ENCODE results near the gene ZNRF1. TPM values are rescaled to one million over a fixed set of nuclear protein-coding genes. Genes with fewer than 3 reads are reported as not detected.

Gene ZNRF1
- total and polyA plus RNA-seq, 10 donors: 1.4 to 13.4 (median 6.4) TPM

- 88 to 97% (median 93%) methylated on average over 6 to 44 of the region's 44 CpGs for WGBS, 5 donors
- Histone ChIP-seq H3K27ac (no peak overlapping the region), H3K9me3 (no peaks in the 10 kb centered on the region), H3K4me1 (peaks cover 12 to 51% (median 36%) of the 10 kb centered on the region in 6 donors), H3K27me3 (replicated peaks in 1 of 7) (peaks cover 0 to 59% (median 25%) of the 10 kb centered on the region in 7 donors), H3K4me3 (no peak overlapping the region), H3K36me3 (no peaks in the 10 kb centered on the region)
- intact Hi-C loops (cut with DNase I; ENCODE audit: low total_unique reads): no loop called here
- TF ChIP-seq POLR2A (IDR thresholded peaks at IDR 0.05) (no peak), CTCF (IDR thresholded peaks at IDR 0.05 in 8 of 11, conservative IDR thresholded peaks at IDR 0.05 in 3 of 11) (no peak), POLR2AphosphoS5 (IDR thresholded peaks at IDR 0.05) (no peak)
- peak; percentile 76 for DNase-seq
Observed at GRCh38 chr16:75114179-75114945, 115.5 kb downstream of the ZNRF1 start.

- Histone ChIP-seq H3K27me3 (replicated peaks in 1 of 7) (peaks cover 0 to 51% (median 25%) of the 10 kb centered on the region in 7 donors), H3K36me3 (no peaks in the 10 kb centered on the region), H3K4me1 (peaks cover 12 to 43% (median 28%) of the 10 kb centered on the region in 6 donors), H3K9me3 (no peaks in the 10 kb centered on the region), H3K27ac (no peak overlapping the region), H3K4me3 (no peak overlapping the region)
- intact Hi-C loops (cut with DNase I; ENCODE audit: low total_unique reads): no loop called here
- WGBS, 5 donors: 88 to 95% (median 92%) methylated on average over 34 to 45 of the region's 45 CpGs
- peak; percentile 60 for DNase-seq
- TF ChIP-seq POLR2AphosphoS5 (IDR thresholded peaks at IDR 0.05) (peak in 1 of 3 donors; percentile 7), CTCF (IDR thresholded peaks at IDR 0.05 in 8 of 11, conservative IDR thresholded peaks at IDR 0.05 in 3 of 11) (no peak)
Observed at GRCh38 chr16:75114946-75115825, 116.4 kb downstream of the ZNRF1 start.

- Histone ChIP-seq H3K27me3 (replicated peaks in 1 of 7) (peaks cover 0 to 40% (median 25%) of the 10 kb centered on the region in 7 donors), H3K36me3 (no peaks in the 10 kb centered on the region), H3K4me1 (peaks cover 2 to 32% (median 17%) of the 10 kb centered on the region in 6 donors), H3K4me3 (peak within 1 kb of the TSS in 6 of 8 donors; percentile 14 to 62 (median 22)), H3K27ac (no peak within 1 kb of the TSS), H3K9me3 (peaks cover 0 to 10% (median 7%) of the 10 kb centered on the region in 8 donors)
- DNase-seq: peak; percentile 86
- intact Hi-C loops (cut with DNase I; ENCODE audit: low total_unique reads): no loop called here
- 50 to 62% (median 52%) methylated on average over 15 of the region's 15 CpGs for WGBS, 5 donors
- TF ChIP-seq POLR2AphosphoS5 (IDR thresholded peaks at IDR 0.05): peak; percentile 50 to 62 (median 57)
- no peak for TF ChIP-seq POLR2A (IDR thresholded peaks at IDR 0.05)
Observed at GRCh38 chr16:75116081-75116910, 117.5 kb downstream of the ZNRF1 start, which contains the start of gene LDHD. Gene LDHD, minus strand, starts transcription at chr16:75116780. Its CDS starts 60 bp downstream, at chr16:75116720.

GRCh38 chr16:75116911-75117245 is 118.1 kb downstream of the ZNRF1 start:
- Histone ChIP-seq H3K9me3 (peaks cover 0 to 16% (median 12%) of the 10 kb centered on the region in 8 donors), H3K27me3 (replicated peaks in 1 of 7) (peaks cover 0 to 34% (median 21%) of the 10 kb centered on the region in 7 donors), H3K27ac (no peak overlapping the region), H3K4me3 (peak overlapping the region in 3 of 8 donors; percentile 22 to 62 (median 35)), H3K4me1 (peaks cover 0 to 26% (median 11%) of the 10 kb centered on the region in 6 donors), H3K36me3 (no peaks in the 10 kb centered on the region)
- WGBS, 5 donors: 45 to 76% (median 63%) methylated on average over 3 of the region's 3 CpGs
- no peak for TF ChIP-seq CTCF (IDR thresholded peaks at IDR 0.05 in 8 of 11, conservative IDR thresholded peaks at IDR 0.05 in 3 of 11)
- no peak for TF ChIP-seq POLR2AphosphoS5 (IDR thresholded peaks at IDR 0.05)
- TF ChIP-seq POLR2A (IDR thresholded peaks at IDR 0.05): no peak
- DNase-seq: no peak
- intact Hi-C loops (cut with DNase I; ENCODE audit: low total_unique reads): no loop called here
